GM12878 (cell line): Measurements from ENCODE around the gene PITPNM1. TPM values are rescaled to one million over a fixed set of nuclear protein-coding genes. Genes with fewer than 3 reads are reported as not detected.

Experiments
- ATAC-seq: fragments of 200-7000 bp; cut with Tn5 transposase; 3 replicates; pipeline ENCODE4 v1.9.1; 2020; ENCODE audit warnings: mild to moderate bottlenecking, moderate library complexity
- BruUV-seq: library from RNA; stranded (reverse); fragments of 400-500 nt; replicated peaks from 2 replicates; lab custom pipeline; 2021; lab: Mats Ljungman, UMichigan
- CTCF ChIA-PET: fragments of 300-600 bp; sonication (Branson Sonifier 250); formaldehyde crosslinking; extraction: SDS; loops from one replicate; lab custom pipeline; 2021; ENCODE audit warnings: inconsistent platforms; lab: Yijun Ruan, JAX
- POLR2A ChIA-PET: fragments of 350-600 bp; formaldehyde crosslinking; extraction: SDS; loops from one replicate; lab custom pipeline; 2021; ENCODE audit warnings: inconsistent platforms; lab: Charles Lee
- RAD21 ChIA-PET: fragments of 300-600 bp; sonication (Branson Sonifier 250); formaldehyde crosslinking; loops from one replicate; lab custom pipeline; 2023; ENCODE audit warnings: antibody characterized with exemption; ENCODE audit not compliant: unreplicated experiment; lab: Charles Lee
- SMC1A ChIA-PET: fragments of 300-600 bp; sonication (Branson Sonifier 250); formaldehyde crosslinking; loops from one replicate; lab custom pipeline; 2023; ENCODE audit not compliant: unreplicated experiment, uncharacterized antibody; lab: Charles Lee
- DNase-seq: peaks from one replicate; pipeline ENCODE4 v3.0.0-alpha.2; 2011; ENCODE audit warnings: low read depth, low spot score
- FAIRE-seq: peaks from 3 replicates; lab custom pipeline; 2011; peaks lifted over from hg19 to GRCh38; lab: Jason Lieb, UNC
- H2AFZ ChIP-seq: 2 replicates; pipeline ENCODE4 v1.6.0; 2011; ENCODE audit warnings: low read depth, low read length, control low read depth; ENCODE audit not compliant: control insufficient read depth
- H3K27ac ChIP-seq: 2 replicates; pipeline ENCODE4 v1.5.1; 2011; ENCODE audit warnings: control low read depth; ENCODE audit not compliant: control insufficient read depth, insufficient read depth
- H3K27me3 ChIP-seq, 2 experiments: replicated peaks in 1 of 2; 2 replicates each; pipeline versions ENCODE4 v1.6.0 to v1.6.1; 2011; ENCODE audit warnings: low read length in 1 of 2; ENCODE audit not compliant: control insufficient read depth in 2 of 2, insufficient read depth in 2 of 2
- H3K36me3 ChIP-seq, 2 experiments: 2 replicates each; pipeline ENCODE4 v1.5.1; 2011; ENCODE audit warnings: low read length in 1 of 2; ENCODE audit not compliant: control insufficient read depth in 2 of 2, insufficient read depth in 2 of 2
- H3K4me1 ChIP-seq: 2 replicates; pipeline ENCODE4 v1.6.1; 2011; ENCODE audit warnings: mild to moderate bottlenecking, low read length, moderate library complexity, mixed read lengths; ENCODE audit not compliant: control insufficient read depth, insufficient read depth
- H3K4me2 ChIP-seq: 2 replicates; pipeline ENCODE4 v1.6.0; 2011; ENCODE audit warnings: control low read depth; ENCODE audit not compliant: control insufficient read depth, insufficient read depth
- H3K4me3 ChIP-seq: fragments of 200-600 bp; sonication (generic); 2 replicates; pipeline ENCODE4 v1.5.1; 2016
- H3K79me2 ChIP-seq: 2 replicates; pipeline ENCODE4 v1.6.0; 2011; ENCODE audit warnings: low read length; ENCODE audit not compliant: control insufficient read depth, insufficient read depth
- H3K9ac ChIP-seq: 2 replicates; pipeline ENCODE4 v1.8.0; 2011; ENCODE audit warnings: low read length, control low read depth, mixed read lengths; ENCODE audit not compliant: control insufficient read depth, insufficient read depth
- H3K9me3 ChIP-seq: replicated peaks from 3 replicates; pipeline ENCODE4 v1.5.1; 2011; ENCODE audit warnings: mild to moderate bottlenecking, low read length; ENCODE audit not compliant: control insufficient read depth, insufficient read depth
- H4K20me1 ChIP-seq: 2 replicates; pipeline ENCODE4 v1.6.0; 2011; ENCODE audit not compliant: control insufficient read depth, insufficient read depth
- CHD1 ChIP-seq: IDR thresholded peaks from 2 replicates; pipeline ENCODE4 v1.6.1; 2012; ENCODE audit warnings: low read depth, low read length, improper control_type of control experiment
- CUX1 ChIP-seq: IDR thresholded peaks from 2 replicates; pipeline ENCODE4 v1.6.1; 2012; ENCODE audit warnings: improper control_type of control experiment, low read depth, low read length; ENCODE audit not compliant: insufficient replicate concordance
- JUND ChIP-seq: IDR thresholded peaks from 2 replicates; pipeline ENCODE4 v1.6.1; 2012; ENCODE audit warnings: low read depth, mild to moderate bottlenecking, low read length, improper control_type of control experiment, moderate library complexity
- MAX ChIP-seq: IDR thresholded peaks from 2 replicates; pipeline ENCODE4 v1.6.1; 2012; ENCODE audit warnings: low read depth, low read length, improper control_type of control experiment
- MTA3 ChIP-seq: IDR thresholded peaks from 2 replicates; pipeline ENCODE4 v1.6.1; 2012; ENCODE audit warnings: low read length, inconsistent platforms, borderline replicate concordance
- NBN ChIP-seq: fragments of 450-650 bp; IDR thresholded peaks from 2 replicates; pipeline ENCODE4 v1.6.1; 2016
- NFYB ChIP-seq: IDR thresholded peaks from 2 replicates; pipeline ENCODE4 v1.6.1; 2011; ENCODE audit warnings: low read depth, mild to moderate bottlenecking, low read length, improper control_type of control experiment, moderate library complexity; ENCODE audit not compliant: insufficient read depth
- POLR2AphosphoS5 ChIP-seq: IDR thresholded peaks from 2 replicates; pipeline ENCODE4 v1.6.1; 2011; ENCODE audit warnings: mild to moderate bottlenecking, low read length, inconsistent platforms
- SMC3 ChIP-seq: IDR thresholded peaks from 2 replicates; pipeline ENCODE4 v1.6.1; 2011; ENCODE audit warnings: low read length, improper control_type of control experiment, borderline replicate concordance
- SREBF2 ChIP-seq: IDR thresholded peaks from 2 replicates; pipeline ENCODE4 v1.6.1; 2012; ENCODE audit warnings: mild to moderate bottlenecking, low read length
- YY1 ChIP-seq: IDR thresholded peaks from 2 replicates; pipeline ENCODE4 v1.6.1; 2011; ENCODE audit warnings: low read depth, mild to moderate bottlenecking, low read length
- ZBTB11 ChIP-seq: fragments of 450-650 bp; formaldehyde crosslinking; IDR thresholded peaks from 2 replicates; pipeline ENCODE4 v1.5.0; 2022; ENCODE audit warnings: mild to moderate bottlenecking, missing genetic modification characterization
- ZNF24 ChIP-seq: fragments of 450-650 bp; IDR thresholded peaks from 2 replicates; pipeline ENCODE4 v1.6.1; 2017; ENCODE audit warnings: antibody characterized with exemption, mild to moderate bottlenecking
- ZNF274 ChIP-seq: IDR thresholded peaks from one replicate; pipeline ENCODE4 v1.8.0; 2011; ENCODE audit not compliant: insufficient read length, insufficient read depth
- ZNF622 ChIP-seq: fragments of 450-650 bp; IDR thresholded peaks from 2 replicates; pipeline ENCODE4 v1.6.1; 2017; ENCODE audit warnings: mild to moderate bottlenecking, inconsistent platforms
- WGBS: methylation state at CpG from one replicate; pipeline ENCODE4 v1.1.6; 2016; ENCODE audit warnings: low lambda C conversion rate; ENCODE audit not compliant: insufficient replicate concordance, insufficient coverage; ENCODE audit errors: missing lambda C conversion rate; 5-methylcytosine and 5-hydroxymethylcytosine counted together
- in situ Hi-C: fragments of 300-500 bp; cut with MboI; formaldehyde crosslinking; loops from 9 replicates; pipeline ENCODE4 v1.14.3; 2018; ENCODE audit warnings: mixed read lengths
- intact Hi-C: fragments of 100-400 bp; cut with micrococcal nuclease; formaldehyde crosslinking; loops from one replicate; pipeline ENCODE4 v1.14.2; 2022; ENCODE audit not compliant: unreplicated experiment
- polyA plus RNA-seq, 11 experiments: library from polyadenylated mRNA; depleted of rRNA in 4 of 11; unstranded in 6 of 11; stranded (reverse) in 5 of 11; fragments of >200 nt; fragmentation: Nextera tagmentation in 4 of 11; fragmentation: Illumina TruSeq in 1 of 11; extraction: Ambion mirVana in 4 of 11; extraction: Trizol in 1 of 11; gene quantifications; 1 replicate in 1 of 11; 2 replicates in 10 of 11; pipeline versions ENCODE4 v1.2.1 to v1.2.3, GENCODE V29; 2011 to 2016; ENCODE audit warnings: inconsistent platforms in 2 of 11, missing spikeins in 2 of 11, low read depth in 1 of 11
- total RNA-seq, 4 experiments: library from RNA; depleted of rRNA in 3 of 4; stranded (reverse); fragments of >200 nt in 3 of 4; fragmentation: Illumina TruSeq in 1 of 4; extraction: Trizol in 1 of 4; gene quantifications; 2 replicates each; pipeline versions ENCODE4 v1.2.1 to v1.2.3, GENCODE V29; 2013 to 2021

Gene PITPNM1
- total and polyA plus RNA-seq, 10 of the 15 experiments (the other 5 are each of a cell fraction or from before 2014, with no cell fraction given): 0.11 to 56.8 (median 16.5) TPM

GRCh38 chr11:67496113-67496512 lies 9.1 kb downstream of the PITPNM1 start (continued):
- TF ChIP-seq NFYB (no peak), YY1 (no peak), ZNF24 (no peak)
- TF ChIP-seq, all 136 proteins: peak for 0

GRCh38 chr11:67495234-67496005 lies 9.7 kb downstream of the PITPNM1 start:
- ChIA-PET SMC1A (no interaction called here), CTCF (no interaction called here), POLR2A (no interaction called here), RAD21 (interaction anchor here (0.8 kb wide), 1 partner anchor 141 kb away, joined by 3 read pairs; no protein-coding TSS in a partner anchor)
- Histone ChIP-seq H3K4me2 (no peak overlapping the region), H3K27me3 (no peaks in the 10 kb centered on the region), H3K27ac (no peak overlapping the region), H3K36me3 (peaks cover 1 to 14% of the 10 kb centered on the region in 2 experiments; a peak in 3 of 4 replicates), H4K20me1 (no peaks in the 10 kb centered on the region; the same call in 1 of the 2 replicates), H2AFZ (no peak overlapping the region), H3K9ac (no peak overlapping the region), H3K79me2 (no peaks in the 10 kb centered on the region), H3K9me3 (no peaks in the 10 kb centered on the region), H3K4me1 (no peaks in the 10 kb centered on the region), H3K4me3 (no peak overlapping the region)
- no peak for FAIRE-seq
- no peak for ATAC-seq
- 96% methylated on average over 16 of the region's 16 CpGs for WGBS
- in situ Hi-C loops: no loop called here
- intact Hi-C loops: no loop called here
- BruUV-seq: no TSS peak
- no peak for DNase-seq
- no peak for TF ChIP-seq ZNF274
- TF ChIP-seq JUND: no peak
- no peak for TF ChIP-seq ZBTB11 (CRISPR knock-in tag)
- no peak for TF ChIP-seq MAX
- TF ChIP-seq SMC3: no peak
- no peak for TF ChIP-seq MTA3
- TF ChIP-seq NBN: no peak
- TF ChIP-seq CUX1: no peak
- no peak for TF ChIP-seq CHD1
- TF ChIP-seq SREBF2: no peak
- no peak for TF ChIP-seq POLR2AphosphoS5
- no peak for TF ChIP-seq ZNF622
